Measurements from ENCODE around the gene NOTUM.

GRCh38 chr17:82009413-82009812 is 48.4 kb upstream of the NOTUM start:
- no peak for TF ChIP-seq CTCF (IDR thresholded peaks at IDR 0.05; ENCODE audit: low read depth, low read length, poor library complexity, severe bottlenecking)
- TF ChIP-seq EZH2phosphoT487 (IDR thresholded peaks at IDR 0.05; ENCODE audit: borderline replicate concordance, low read length) = no peak
